Bronchial epithelial cell (primary cell): ENCODE data around the gene PERCC1. TPM values are rescaled to one million over a fixed set of nuclear protein-coding genes. Genes with fewer than 3 reads are reported as not detected.

ENCODE experiments used
- DNase-seq: peaks from one replicate; pipeline ENCODE4 v3.0.0-alpha.2; 2010; ENCODE audit warnings: low read depth
- FAIRE-seq: peaks from 2 replicates; lab custom pipeline; 2011; peaks lifted over from hg19 to GRCh38; lab: Jason Lieb, UNC
- H3K27me3 ChIP-seq: 2 replicates; pipeline ENCODE4 v1.5.1; 2011; ENCODE audit warnings: low read length; ENCODE audit not compliant: control insufficient read depth, insufficient read depth
- H3K36me3 ChIP-seq: 2 replicates; pipeline ENCODE4 v1.5.1; 2011; ENCODE audit warnings: low read length; ENCODE audit not compliant: control insufficient read depth, insufficient read depth
- H3K4me3 ChIP-seq: 2 replicates; pipeline ENCODE4 v1.5.1; 2011; ENCODE audit warnings: mild to moderate bottlenecking, low read depth, low read length, control low read depth
- CTCF ChIP-seq: IDR thresholded peaks from 2 replicates; pipeline ENCODE4 v1.5.1; 2011; ENCODE audit warnings: mild to moderate bottlenecking, moderate library complexity, low read length, control low read depth, inconsistent platforms; ENCODE audit not compliant: insufficient read depth, severe bottlenecking
- total RNA-seq: library from RNA; depleted of rRNA; stranded (reverse); fragments of >200 nt; gene quantifications from 2 replicates; pipeline ENCODE4 v1.2.1, GENCODE V29; 2014

The PERCC1 gene
- total RNA-seq, 1 donor from 2014 or later = not detected

DNA sequence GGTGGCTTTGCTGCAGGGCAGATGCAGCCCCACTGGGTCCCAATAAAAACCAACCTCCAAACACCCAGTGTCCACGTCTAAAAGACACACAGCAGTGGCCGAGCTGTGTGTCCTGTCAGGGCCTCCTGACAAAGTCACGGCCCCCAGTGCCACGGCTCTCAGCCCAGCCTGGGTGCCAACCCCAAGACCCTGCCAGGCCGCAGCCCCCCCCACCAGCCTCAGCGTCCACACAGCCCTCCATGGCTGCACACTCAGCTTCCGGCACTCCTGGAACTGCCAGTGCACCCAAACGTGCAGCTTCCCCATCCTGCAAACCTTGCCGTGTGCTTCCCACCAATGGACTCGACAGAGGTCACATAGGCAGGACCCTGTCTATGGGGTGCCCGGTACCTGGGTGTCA, 17.1 kb downstream of the PERCC1 start:
- no peak for DNase-seq
- H3K36me3 ChIP-seq = peaks cover 10% of the 10 kb centered on the region
- FAIRE-seq = no peak
- no peak overlapping the region for H3K4me3 ChIP-seq
- no peaks in the 10 kb centered on the region for H3K27me3 ChIP-seq
- TF ChIP-seq CTCF = no peak

DNA sequence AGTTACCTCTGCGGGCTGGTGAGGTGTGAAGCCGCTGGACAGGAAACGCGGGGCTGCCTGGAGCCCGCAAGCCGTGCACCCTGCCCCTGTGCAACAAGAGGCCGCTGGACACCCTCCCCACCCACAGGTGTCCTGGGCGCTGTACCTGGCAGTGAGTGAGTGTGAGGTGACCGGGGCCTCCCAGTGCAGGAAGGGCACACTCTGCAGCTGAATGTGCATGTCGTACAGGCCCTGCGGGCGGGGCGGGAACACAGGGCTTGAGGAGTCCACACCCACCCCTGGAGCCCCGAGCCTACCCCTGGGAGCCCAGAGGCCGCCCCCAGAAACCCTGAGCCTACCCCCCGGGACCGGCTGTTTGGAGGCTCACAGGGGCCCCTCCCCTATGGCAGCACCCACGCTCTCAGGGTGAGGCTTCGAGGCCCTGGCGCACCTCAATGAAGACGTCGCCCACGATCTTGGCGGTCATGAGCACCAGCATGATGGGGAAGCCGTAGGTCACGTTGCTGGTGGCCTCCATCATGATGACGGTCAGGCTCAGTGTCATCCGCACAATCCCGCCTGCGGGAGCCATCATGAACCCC, 17.7 kb downstream of the PERCC1 start:
- no peak for FAIRE-seq
- no peak for DNase-seq
- H3K4me3 ChIP-seq = no peak overlapping the region
- no peak for TF ChIP-seq CTCF
- H3K27me3 ChIP-seq = no peaks in the 10 kb centered on the region
- H3K36me3 ChIP-seq = peaks cover 10% of the 10 kb centered on the region

GRCh38 chr16:1449201-1449788, 18.4 kb downstream of the PERCC1 start:
- Histone ChIP-seq H3K36me3 (peaks cover 10% of the 10 kb centered on the region), H3K4me3 (no peak overlapping the region), H3K27me3 (no peaks in the 10 kb centered on the region)
- FAIRE-seq (no peak), DNase-seq (no peak)
- no peak for TF ChIP-seq CTCF

- peaks cover 10% of the 10 kb centered on the region for H3K36me3 ChIP-seq
- no peak overlapping the region for H3K4me3 ChIP-seq
- no peak for TF ChIP-seq CTCF
- DNase-seq (no peak), FAIRE-seq (no peak)
- no peaks in the 10 kb centered on the region for H3K27me3 ChIP-seq
Measured at GRCh38 chr16:1450218-1450617, 19.3 kb downstream of the PERCC1 start.

DNA sequence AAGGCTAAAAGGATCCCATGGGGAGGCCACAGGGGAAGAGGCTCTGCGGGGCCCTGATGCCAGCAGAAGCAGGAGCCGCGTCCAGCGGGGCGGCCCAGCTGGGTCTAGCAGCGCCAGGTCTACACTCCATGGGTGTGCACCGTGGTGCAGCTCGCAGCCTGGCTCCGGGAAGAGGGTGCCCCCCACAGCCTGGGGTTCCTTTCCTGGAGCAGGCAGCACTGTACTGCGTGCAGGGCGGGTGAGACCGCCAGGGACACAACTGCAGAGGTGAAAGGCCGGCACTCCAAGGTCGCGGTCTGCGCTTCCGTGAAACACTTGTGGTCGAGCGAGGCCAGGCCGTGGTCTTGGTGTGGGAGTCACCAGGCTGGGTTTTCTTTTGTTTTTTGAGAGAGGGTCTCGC, 20.0 kb downstream of the PERCC1 start:
- peaks cover 10% of the 10 kb centered on the region for H3K36me3 ChIP-seq
- FAIRE-seq (no peak), DNase-seq (no peak)
- no peak overlapping the region for H3K4me3 ChIP-seq
- H3K27me3 ChIP-seq = no peaks in the 10 kb centered on the region
- no peak for TF ChIP-seq CTCF
